ENCODE data around the gene SRF. TPM values are rescaled to one million over a fixed set of nuclear protein-coding genes. Genes with fewer than 3 reads are reported as not detected.

SRF gene
- total RNA-seq, 3 donors from 2014 or later: 19.5 to 87.1 (median 26.3) TPM

DNA sequence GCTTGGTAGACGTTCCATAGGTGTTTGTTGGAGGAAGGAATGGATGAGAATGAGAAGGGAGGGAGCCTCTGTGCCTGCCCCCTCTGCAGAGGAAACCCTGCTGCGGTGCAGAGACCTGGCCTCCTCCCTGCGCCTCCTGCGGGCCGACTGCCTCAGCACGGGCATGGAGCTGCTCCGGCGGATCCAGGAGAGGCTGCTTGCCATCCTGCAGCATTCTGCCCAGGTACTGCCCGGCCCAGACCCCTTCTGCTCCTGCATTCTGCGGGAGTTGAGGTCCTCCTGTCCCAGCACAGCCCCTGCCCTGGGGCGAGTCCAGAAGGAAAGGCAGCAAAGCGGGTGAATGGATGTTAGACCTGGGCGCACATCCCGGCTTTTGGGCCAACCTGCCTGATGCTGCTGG is 52.1 kb downstream of the SRF start:
- no peaks in the 10 kb centered on the region for H3K36me3 ChIP-seq (ENCODE audit: low read depth)
- peaks cover 2% of the 10 kb centered on the region for H3K4me1 ChIP-seq (ENCODE audit: low read depth)
- H3K4me3 ChIP-seq: no peak overlapping the region
- intact Hi-C loops (cut with DNase I, micrococcal nuclease): no loop called here
- no peak for TF ChIP-seq CTCF (IDR thresholded peaks at IDR 0.05)
- ATAC-seq (no peak), DNase-seq (no peak)
- H3K9me3 ChIP-seq: no peaks in the 10 kb centered on the region

DNA sequence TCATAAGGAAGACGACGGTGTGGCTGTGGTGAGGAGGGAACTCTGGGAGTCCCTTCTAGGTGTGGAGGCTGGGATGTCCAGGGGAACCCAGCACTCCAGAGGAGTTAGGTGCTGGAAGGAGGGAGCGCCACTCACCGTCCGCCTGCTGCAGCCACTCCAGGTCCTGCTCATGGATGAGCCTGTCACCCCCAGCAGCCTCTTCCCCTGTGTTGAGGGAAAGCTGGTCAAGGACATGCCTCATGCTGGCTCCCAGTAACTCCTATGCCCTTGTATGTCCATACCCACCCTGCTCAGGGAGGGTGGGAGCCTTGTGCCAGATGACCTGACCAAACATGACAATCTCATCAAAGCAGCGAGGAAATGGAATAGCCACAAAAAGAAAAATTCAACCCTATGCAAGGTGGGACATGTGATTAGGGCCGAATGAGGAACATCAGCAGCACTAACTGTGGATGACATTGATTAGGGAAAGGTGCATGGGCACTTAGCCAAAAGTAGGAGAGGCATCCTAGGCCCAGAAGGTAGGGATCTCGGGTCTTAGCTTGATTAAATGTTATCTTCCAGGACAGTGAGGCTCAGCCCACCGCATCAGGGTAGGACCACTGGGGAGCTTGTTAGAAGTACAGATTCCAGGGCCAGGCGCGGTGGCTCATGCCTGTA is 55.3 kb downstream of the SRF start:
- no peaks in the 10 kb centered on the region for H3K36me3 ChIP-seq (ENCODE audit: low read depth)
- peaks cover 4% of the 10 kb centered on the region for H3K4me1 ChIP-seq (ENCODE audit: low read depth)
- H3K9me3 ChIP-seq: no peaks in the 10 kb centered on the region
- TF ChIP-seq CTCF (IDR thresholded peaks at IDR 0.05): no peak
- intact Hi-C loops (cut with DNase I, micrococcal nuclease): no loop called here
- no peak for DNase-seq
- no peak overlapping the region for H3K4me3 ChIP-seq
- no peak for ATAC-seq

DNA sequence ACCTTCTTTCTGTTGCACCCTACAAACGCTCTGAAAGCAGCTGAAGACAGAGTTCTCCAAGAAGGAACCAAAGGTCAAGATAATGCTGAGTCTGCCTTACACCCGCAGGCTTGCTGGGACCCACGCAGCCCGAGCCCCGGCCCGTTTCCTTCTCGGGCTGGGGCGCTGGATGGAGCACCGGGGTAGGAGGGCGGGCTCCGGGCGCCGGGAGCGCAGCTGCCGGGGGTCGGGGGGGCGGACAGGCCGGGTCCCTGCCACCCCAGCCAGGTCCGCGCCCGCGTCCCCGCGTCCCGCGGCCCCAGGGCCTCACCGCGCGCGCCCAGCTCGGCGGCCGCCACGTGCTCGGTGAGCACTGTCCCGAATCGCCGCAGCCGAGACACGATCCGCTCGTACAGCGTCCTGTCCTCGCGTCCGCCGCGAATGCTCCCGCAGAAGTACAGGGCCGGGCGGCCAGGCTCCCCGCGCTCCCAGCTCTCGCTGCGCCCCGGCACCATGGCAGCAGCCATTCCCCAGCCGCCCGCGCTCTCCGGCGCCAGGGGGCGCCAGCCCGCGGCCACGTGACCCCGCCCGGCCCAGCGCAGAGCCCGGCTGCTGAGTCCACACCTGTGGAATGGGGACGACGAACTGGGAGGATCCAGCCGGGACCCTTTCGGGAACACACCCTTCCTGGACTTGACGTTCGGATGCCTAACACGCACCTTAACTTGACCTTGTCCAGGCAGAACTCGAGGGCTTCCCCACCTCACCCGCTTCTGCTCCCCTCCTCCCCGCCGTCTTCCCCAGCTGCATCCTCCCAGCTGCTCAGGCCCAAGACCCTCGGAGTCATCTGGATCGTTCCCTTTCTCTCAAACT is 58.1 kb downstream of the SRF start, which contains the start of gene DNPH1:
Gene DNPH1, minus strand, starts transcription at position 531 of the 852 bp plus-strand sequence. Its CDS starts 25 bp downstream, at position 506.
- peak; percentile 91 for TF ChIP-seq CTCF (IDR thresholded peaks at IDR 0.05)
- Histone ChIP-seq H3K4me3 (peak within 1 kb of the TSS; percentile 51), H3K4me1 (ENCODE audit: low read depth) (peaks cover 4% of the 10 kb centered on the region), H3K9me3 (no peaks in the 10 kb centered on the region), H3K36me3 (ENCODE audit: low read depth) (no peaks in the 10 kb centered on the region)
- ATAC-seq (peak; percentile 97), DNase-seq (peak; percentile 82 to 90 (median 85))
- intact Hi-C loops (cut with DNase I, micrococcal nuclease): no loop called here

DNA sequence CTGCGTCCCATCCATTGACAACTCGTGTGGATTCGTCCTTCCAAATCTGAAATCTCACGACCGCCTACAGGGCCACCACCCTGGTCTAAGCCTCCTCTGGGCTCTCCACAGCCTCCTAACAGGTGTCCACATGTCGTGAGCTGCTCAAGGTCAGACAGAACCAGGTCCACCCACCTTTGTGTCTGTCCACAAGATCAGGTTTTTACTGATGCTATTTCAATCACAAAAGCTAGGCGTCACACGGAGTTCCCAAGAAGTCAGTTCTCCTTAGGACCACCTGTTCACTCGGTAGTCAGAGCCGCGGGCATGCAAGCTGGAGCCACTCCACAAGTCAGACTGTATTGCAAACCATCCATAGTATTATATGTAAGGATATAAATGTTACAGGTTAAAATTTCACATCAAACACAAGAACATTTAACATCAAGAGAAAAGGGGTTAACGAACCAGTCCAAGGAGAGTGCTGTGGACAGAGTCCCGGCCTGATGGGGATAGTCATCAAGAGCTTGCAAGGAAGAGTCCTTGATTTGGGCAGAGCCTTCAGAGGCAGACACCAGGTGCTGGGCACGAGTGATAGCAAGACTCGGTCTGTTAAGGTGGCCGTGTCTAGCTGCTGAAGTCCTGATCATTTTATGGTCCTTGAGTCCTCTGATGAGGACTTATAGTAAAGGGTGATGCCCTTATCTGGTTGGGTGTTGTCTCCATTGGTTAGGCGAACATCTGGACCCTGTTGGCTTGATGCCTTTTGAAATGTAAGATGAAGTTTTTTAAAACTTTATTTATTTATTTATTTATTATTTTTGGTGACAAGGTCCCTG is 58.9 kb downstream of the SRF start:
- no peaks in the 10 kb centered on the region for H3K9me3 ChIP-seq
- no peak for TF ChIP-seq CTCF (IDR thresholded peaks at IDR 0.05)
- DNase-seq (no peak), ATAC-seq (no peak)
- H3K36me3 ChIP-seq (ENCODE audit: low read depth): no peaks in the 10 kb centered on the region
- peaks cover 2% of the 10 kb centered on the region for H3K4me1 ChIP-seq (ENCODE audit: low read depth)
- intact Hi-C loops (cut with DNase I, micrococcal nuclease): no loop called here
- H3K4me3 ChIP-seq: no peak overlapping the region

GRCh38 chr6:43231053-43231452 is 60.0 kb downstream of the SRF start:
- Histone ChIP-seq H3K9me3 (no peaks in the 10 kb centered on the region), H3K4me3 (no peak overlapping the region), H3K4me1 (ENCODE audit: low read depth) (peaks cover 2% of the 10 kb centered on the region), H3K36me3 (ENCODE audit: low read depth) (no peaks in the 10 kb centered on the region)
- ATAC-seq (no peak), DNase-seq (no peak)
- TF ChIP-seq CTCF (IDR thresholded peaks at IDR 0.05): no peak
- intact Hi-C loops (cut with DNase I, micrococcal nuclease): no loop called here

Measured in mucosa of descending colon (tissue), 3 donors.